ENCODE data around the gene PPFIBP2.

Gene PPFIBP2

GRCh38 chr11:7582338-7582985 lies 68.7 kb downstream of the PPFIBP2 start:
- Histone ChIP-seq H3K9ac (ENCODE audit: low read depth in 1 of 2, low read length in 2 of 2) (no peak overlapping the region), H3K4me3 (ENCODE audit: low read depth in 1 of 2, low read length in 2 of 2) (no peak overlapping the region), H3K36me3 (ENCODE audit: control insufficient read depth in 1 of 2, insufficient read depth in 2 of 2, low read length in 2 of 2) (peaks cover 0 to 4% of the 10 kb centered on the region in 2 donors), H3K4me1 (ENCODE audit: control insufficient read depth in 1 of 2, insufficient read depth in 2 of 2, low read length in 2 of 2) (peaks cover 25% of the 10 kb centered on the region in 2 donors), H3K27ac (ENCODE audit: low read depth, low read length) (no peak overlapping the region), H3K27me3 (ENCODE audit: control insufficient read depth in 1 of 2, insufficient read depth in 2 of 2, low read length in 2 of 2) (no peaks in the 10 kb centered on the region), H3K9me3 (ENCODE audit: control insufficient read depth in 1 of 2, low read length in 2 of 2) (no peaks in the 10 kb centered on the region)

DNA sequence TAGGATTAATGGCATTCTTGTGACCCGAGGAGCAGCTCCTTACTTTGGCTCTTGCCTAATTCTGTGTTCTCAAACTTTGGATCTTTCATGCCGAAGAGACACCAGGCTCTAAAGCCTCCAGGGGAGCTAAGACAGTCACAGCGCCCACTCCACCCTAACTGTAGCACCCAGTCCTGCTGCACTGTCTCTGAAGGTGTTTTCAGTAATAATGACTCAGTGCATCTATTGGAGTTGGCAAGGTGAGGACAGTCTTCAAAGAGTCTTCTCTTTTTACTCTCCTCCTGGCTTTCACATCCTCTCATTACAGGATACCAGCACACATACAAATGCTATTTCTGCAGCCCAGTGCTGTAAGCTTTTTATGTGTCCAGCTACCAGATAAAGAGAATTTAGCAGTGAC lies 69.4 kb downstream of the PPFIBP2 start:
- Histone ChIP-seq H3K4me3 (ENCODE audit: low read depth in 1 of 2, low read length in 2 of 2) (no peak overlapping the region), H3K4me1 (ENCODE audit: control insufficient read depth in 1 of 2, insufficient read depth in 2 of 2, low read length in 2 of 2) (peaks cover 25% of the 10 kb centered on the region in 2 donors), H3K27me3 (ENCODE audit: control insufficient read depth in 1 of 2, insufficient read depth in 2 of 2, low read length in 2 of 2) (no peaks in the 10 kb centered on the region), H3K9me3 (ENCODE audit: control insufficient read depth in 1 of 2, low read length in 2 of 2) (no peaks in the 10 kb centered on the region), H3K9ac (ENCODE audit: low read depth in 1 of 2, low read length in 2 of 2) (no peak overlapping the region), H3K27ac (ENCODE audit: low read depth, low read length) (no peak overlapping the region), H3K36me3 (ENCODE audit: control insufficient read depth in 1 of 2, insufficient read depth in 2 of 2, low read length in 2 of 2) (peaks cover 0 to 4% of the 10 kb centered on the region in 2 donors)

- Histone ChIP-seq H3K9ac (ENCODE audit: low read depth in 1 of 2, low read length in 2 of 2) (no peak overlapping the region), H3K27ac (ENCODE audit: low read depth, low read length) (no peak overlapping the region), H3K27me3 (ENCODE audit: control insufficient read depth in 1 of 2, insufficient read depth in 2 of 2, low read length in 2 of 2) (no peaks in the 10 kb centered on the region), H3K4me1 (ENCODE audit: control insufficient read depth in 1 of 2, insufficient read depth in 2 of 2, low read length in 2 of 2) (peaks cover 11 to 12% of the 10 kb centered on the region in 2 donors), H3K9me3 (ENCODE audit: control insufficient read depth in 1 of 2, low read length in 2 of 2) (no peaks in the 10 kb centered on the region), H3K36me3 (ENCODE audit: control insufficient read depth in 1 of 2, insufficient read depth in 2 of 2, low read length in 2 of 2) (peaks cover 0 to 4% of the 10 kb centered on the region in 2 donors), H3K4me3 (ENCODE audit: low read depth in 1 of 2, low read length in 2 of 2) (no peak overlapping the region)
Observed at GRCh38 chr11:7584910-7585309, 71.1 kb downstream of the PPFIBP2 start.

DNA sequence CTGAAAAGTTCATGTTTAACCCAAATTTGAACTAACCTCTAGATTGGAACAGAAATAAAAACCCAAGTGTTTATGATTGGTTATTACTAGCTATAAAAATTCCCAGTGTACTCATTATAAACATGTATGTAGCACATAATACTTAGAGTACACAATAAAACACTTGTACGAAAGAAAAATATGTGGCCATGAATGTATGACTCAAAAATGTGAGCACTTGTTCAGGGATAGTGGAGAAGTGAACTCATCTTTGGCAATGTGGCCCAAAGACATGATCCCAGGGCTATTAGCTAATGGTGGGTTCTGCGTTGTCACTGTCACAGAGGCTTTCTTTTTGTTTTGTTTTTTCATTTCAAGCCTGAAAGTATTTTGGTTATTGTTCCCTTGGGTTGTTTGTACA lies 72.0 kb downstream of the PPFIBP2 start:
- no peak overlapping the region for H3K4me3 ChIP-seq (ENCODE audit: low read depth in 1 of 2, low read length in 2 of 2)
- H3K9ac ChIP-seq (ENCODE audit: low read depth in 1 of 2, low read length in 2 of 2) = no peak overlapping the region
- H3K27me3 ChIP-seq (ENCODE audit: control insufficient read depth in 1 of 2, insufficient read depth in 2 of 2, low read length in 2 of 2) = no peaks in the 10 kb centered on the region
- H3K4me1 ChIP-seq (ENCODE audit: control insufficient read depth in 1 of 2, insufficient read depth in 2 of 2, low read length in 2 of 2) = peaks cover 12% of the 10 kb centered on the region in 2 donors
- no peaks in the 10 kb centered on the region for H3K9me3 ChIP-seq (ENCODE audit: control insufficient read depth in 1 of 2, low read length in 2 of 2)
- H3K27ac ChIP-seq (ENCODE audit: low read depth, low read length) = no peak overlapping the region
- peaks cover 0 to under 1% of the 10 kb centered on the region in 2 donors for H3K36me3 ChIP-seq (ENCODE audit: control insufficient read depth in 1 of 2, insufficient read depth in 2 of 2, low read length in 2 of 2)

DNA sequence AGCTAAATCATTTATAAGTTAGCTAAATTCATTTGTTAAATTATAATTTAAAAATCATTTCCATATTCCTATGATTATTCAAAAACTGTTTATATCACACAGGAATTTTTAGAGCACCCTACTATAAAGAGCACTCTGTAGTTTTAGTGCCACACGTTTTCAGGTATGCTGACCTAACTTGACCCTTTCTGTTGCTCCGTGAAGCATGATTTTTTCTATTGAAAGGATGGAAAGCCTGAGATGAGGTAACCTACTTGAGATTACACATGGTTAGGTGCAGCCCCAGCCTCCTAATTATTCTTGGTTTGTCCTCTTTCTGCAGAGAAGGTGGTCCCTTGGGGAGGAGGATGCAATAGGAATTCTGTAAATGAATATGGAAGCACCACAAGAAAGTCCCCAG lies 72.6 kb downstream of the PPFIBP2 start:
- Histone ChIP-seq H3K4me1 (ENCODE audit: control insufficient read depth in 1 of 2, insufficient read depth in 2 of 2, low read length in 2 of 2) (peaks cover 7 to 12% of the 10 kb centered on the region in 2 donors), H3K27me3 (ENCODE audit: control insufficient read depth in 1 of 2, insufficient read depth in 2 of 2, low read length in 2 of 2) (no peaks in the 10 kb centered on the region), H3K4me3 (ENCODE audit: low read depth in 1 of 2, low read length in 2 of 2) (no peak overlapping the region), H3K27ac (ENCODE audit: low read depth, low read length) (no peak overlapping the region), H3K36me3 (ENCODE audit: control insufficient read depth in 1 of 2, insufficient read depth in 2 of 2, low read length in 2 of 2) (no peaks in the 10 kb centered on the region), H3K9me3 (ENCODE audit: control insufficient read depth in 1 of 2, low read length in 2 of 2) (no peaks in the 10 kb centered on the region), H3K9ac (ENCODE audit: low read depth in 1 of 2, low read length in 2 of 2) (no peak overlapping the region)

DNA sequence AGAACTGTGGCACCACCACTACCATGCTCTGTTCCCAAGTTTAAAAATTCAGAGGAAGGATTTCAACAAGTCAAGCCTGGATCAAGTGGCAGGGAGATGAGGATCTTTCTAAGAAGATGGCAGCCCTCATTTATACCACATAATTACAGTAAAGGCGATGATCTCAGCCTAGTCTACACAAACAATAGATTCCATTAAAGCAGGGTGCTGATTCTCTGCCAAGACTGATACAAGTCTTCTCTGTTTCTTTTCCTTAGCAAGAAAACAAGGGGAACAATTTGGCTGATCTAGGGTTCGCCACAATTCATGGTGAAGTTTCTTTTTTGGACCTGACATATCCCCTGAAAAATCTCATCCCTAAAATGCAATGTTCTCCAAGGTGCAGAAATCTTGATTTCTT lies 73.9 kb downstream of the PPFIBP2 start:
- Histone ChIP-seq H3K27ac (ENCODE audit: low read depth, low read length) (no peak overlapping the region), H3K4me3 (ENCODE audit: low read depth in 1 of 2, low read length in 2 of 2) (no peak overlapping the region), H3K9me3 (ENCODE audit: control insufficient read depth in 1 of 2, low read length in 2 of 2) (no peaks in the 10 kb centered on the region), H3K4me1 (ENCODE audit: control insufficient read depth in 1 of 2, insufficient read depth in 2 of 2, low read length in 2 of 2) (peaks cover 16 to 19% of the 10 kb centered on the region in 2 donors), H3K36me3 (ENCODE audit: control insufficient read depth in 1 of 2, insufficient read depth in 2 of 2, low read length in 2 of 2) (no peaks in the 10 kb centered on the region), H3K27me3 (ENCODE audit: control insufficient read depth in 1 of 2, insufficient read depth in 2 of 2, low read length in 2 of 2) (no peaks in the 10 kb centered on the region), H3K9ac (ENCODE audit: low read depth in 1 of 2, low read length in 2 of 2) (no peak overlapping the region)

GRCh38 chr11:7589861-7590260 lies 76.1 kb downstream of the PPFIBP2 start:
- no peak overlapping the region for H3K4me3 ChIP-seq (ENCODE audit: low read depth in 1 of 2, low read length in 2 of 2)
- H3K4me1 ChIP-seq (ENCODE audit: control insufficient read depth in 1 of 2, insufficient read depth in 2 of 2, low read length in 2 of 2) = peaks cover 19 to 20% of the 10 kb centered on the region in 2 donors
- peaks cover 0 to 7% of the 10 kb centered on the region in 2 donors for H3K36me3 ChIP-seq (ENCODE audit: control insufficient read depth in 1 of 2, insufficient read depth in 2 of 2, low read length in 2 of 2)
- no peaks in the 10 kb centered on the region for H3K9me3 ChIP-seq (ENCODE audit: control insufficient read depth in 1 of 2, low read length in 2 of 2)
- no peak overlapping the region for H3K9ac ChIP-seq (ENCODE audit: low read depth in 1 of 2, low read length in 2 of 2)
- no peak overlapping the region for H3K27ac ChIP-seq (ENCODE audit: low read depth, low read length)
- no peaks in the 10 kb centered on the region for H3K27me3 ChIP-seq (ENCODE audit: control insufficient read depth in 1 of 2, insufficient read depth in 2 of 2, low read length in 2 of 2)

- peaks cover 19 to 20% of the 10 kb centered on the region in 2 donors for H3K4me1 ChIP-seq (ENCODE audit: control insufficient read depth in 1 of 2, insufficient read depth in 2 of 2, low read length in 2 of 2)
- H3K4me3 ChIP-seq (ENCODE audit: low read depth in 1 of 2, low read length in 2 of 2) = no peak overlapping the region
- H3K36me3 ChIP-seq (ENCODE audit: control insufficient read depth in 1 of 2, insufficient read depth in 2 of 2, low read length in 2 of 2) = peaks cover 0 to 12% of the 10 kb centered on the region in 2 donors
- H3K27me3 ChIP-seq (ENCODE audit: control insufficient read depth in 1 of 2, insufficient read depth in 2 of 2, low read length in 2 of 2) = no peaks in the 10 kb centered on the region
- H3K9ac ChIP-seq (ENCODE audit: low read depth in 1 of 2, low read length in 2 of 2) = no peak overlapping the region
- H3K9me3 ChIP-seq (ENCODE audit: control insufficient read depth in 1 of 2, low read length in 2 of 2) = no peaks in the 10 kb centered on the region
- H3K27ac ChIP-seq (ENCODE audit: low read depth, low read length) = no peak overlapping the region
Observed at GRCh38 chr11:7590529-7590928, 76.7 kb downstream of the PPFIBP2 start.

DNA sequence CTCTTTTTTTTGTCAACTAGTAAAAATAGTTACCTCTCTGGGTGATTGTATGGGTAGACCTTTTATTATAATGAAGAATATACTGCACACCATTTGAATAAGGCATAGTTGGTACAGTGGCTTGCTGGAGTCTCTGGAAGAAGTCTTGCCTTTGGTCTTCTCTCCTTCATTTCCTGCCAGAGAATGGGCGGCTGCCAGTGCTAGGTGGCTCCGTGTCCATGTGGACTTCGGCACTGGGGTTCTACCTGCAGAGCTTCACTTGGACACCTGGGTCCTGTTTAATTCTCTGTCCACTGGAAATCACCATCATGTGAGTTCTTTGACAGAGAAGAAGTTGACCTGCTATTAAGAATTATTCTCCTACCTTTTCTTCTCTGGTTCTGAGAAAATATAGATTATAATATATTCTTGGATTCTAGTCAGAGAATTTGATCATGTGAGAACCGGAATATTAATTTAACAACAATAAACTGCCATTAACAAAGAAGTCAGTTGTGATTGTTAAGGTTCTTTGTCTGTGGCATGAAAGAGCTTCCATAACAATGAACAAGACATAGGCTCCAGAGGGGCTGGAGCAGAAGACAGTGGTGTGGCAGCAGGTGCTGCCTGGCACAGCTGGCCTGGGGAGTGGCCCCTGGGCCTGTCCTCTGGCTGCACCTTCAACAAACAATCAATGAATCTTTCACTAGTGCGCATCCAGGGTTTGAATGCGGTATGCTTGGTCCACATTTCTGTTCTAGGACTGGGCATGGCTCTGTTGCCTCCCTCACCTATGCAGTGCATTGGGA lies 77.5 kb downstream of the PPFIBP2 start:
- Histone ChIP-seq H3K27ac (ENCODE audit: low read depth, low read length) (no peak overlapping the region), H3K4me1 (ENCODE audit: control insufficient read depth in 1 of 2, insufficient read depth in 2 of 2, low read length in 2 of 2) (peaks cover 20 to 24% of the 10 kb centered on the region in 2 donors), H3K36me3 (ENCODE audit: control insufficient read depth in 1 of 2, insufficient read depth in 2 of 2, low read length in 2 of 2) (peaks cover 0 to 12% of the 10 kb centered on the region in 2 donors), H3K9ac (ENCODE audit: low read depth in 1 of 2, low read length in 2 of 2) (no peak overlapping the region), H3K4me3 (ENCODE audit: low read depth in 1 of 2, low read length in 2 of 2) (no peak overlapping the region), H3K27me3 (ENCODE audit: control insufficient read depth in 1 of 2, insufficient read depth in 2 of 2, low read length in 2 of 2) (no peaks in the 10 kb centered on the region), H3K9me3 (ENCODE audit: control insufficient read depth in 1 of 2, low read length in 2 of 2) (no peaks in the 10 kb centered on the region)

- Histone ChIP-seq H3K27ac (ENCODE audit: low read depth, low read length) (no peak overlapping the region), H3K27me3 (ENCODE audit: control insufficient read depth in 1 of 2, insufficient read depth in 2 of 2, low read length in 2 of 2) (no peaks in the 10 kb centered on the region), H3K9me3 (ENCODE audit: control insufficient read depth in 1 of 2, low read length in 2 of 2) (no peaks in the 10 kb centered on the region), H3K36me3 (ENCODE audit: control insufficient read depth in 1 of 2, insufficient read depth in 2 of 2, low read length in 2 of 2) (peaks cover 2 to 15% of the 10 kb centered on the region in 2 donors), H3K9ac (ENCODE audit: low read depth in 1 of 2, low read length in 2 of 2) (no peak overlapping the region), H3K4me3 (ENCODE audit: low read depth in 1 of 2, low read length in 2 of 2) (no peak overlapping the region), H3K4me1 (ENCODE audit: control insufficient read depth in 1 of 2, insufficient read depth in 2 of 2, low read length in 2 of 2) (peaks cover 25% of the 10 kb centered on the region in 2 donors)
Observed at GRCh38 chr11:7591987-7592386, 78.2 kb downstream of the PPFIBP2 start.

Data from duodenal mucosa (tissue), 2 donors.